OCI-LY1 (cell line): ENCODE results near the gene SLC17A1.

ENCODE experiments used
- CTCF ChIP-seq: fragments of 200-600 bp; sonication (generic), shearing (Covaris generic); IDR thresholded peaks from 2 replicates; pipeline ENCODE4 v1.5.1; 2017; ENCODE audit warnings: mild to moderate bottlenecking, antibody characterized with exemption, low read length, moderate library complexity, mixed read lengths
- EZH2 ChIP-seq: fragments of 200-600 bp; sonication (generic), shearing (Covaris generic); IDR thresholded peaks from 2 replicates; pipeline ENCODE4 v1.8.0; 2017; ENCODE audit warnings: borderline replicate concordance, mixed run types, mild to moderate bottlenecking, antibody characterized with exemption, low read length, moderate library complexity, mixed read lengths

GRCh38 chr6:25868436-25869183, 36.8 kb upstream of the SLC17A1 start:
- TF ChIP-seq CTCF: no peak
- TF ChIP-seq EZH2: no peak
